Hematopoietic multipotent progenitor cell treated with erythropoietin and hydrocortisone succinate and interleukin-3 and kit ligand, for 17 days (in vitro differentiated cells): Measurements from ENCODE around the gene ZIC5.

Source experiments
- DNase-seq: peaks from one replicate; pipeline ENCODE4 v3.0.0-alpha.2; 2015; ENCODE audit warnings: low spot score

The ZIC5 gene

DNA sequence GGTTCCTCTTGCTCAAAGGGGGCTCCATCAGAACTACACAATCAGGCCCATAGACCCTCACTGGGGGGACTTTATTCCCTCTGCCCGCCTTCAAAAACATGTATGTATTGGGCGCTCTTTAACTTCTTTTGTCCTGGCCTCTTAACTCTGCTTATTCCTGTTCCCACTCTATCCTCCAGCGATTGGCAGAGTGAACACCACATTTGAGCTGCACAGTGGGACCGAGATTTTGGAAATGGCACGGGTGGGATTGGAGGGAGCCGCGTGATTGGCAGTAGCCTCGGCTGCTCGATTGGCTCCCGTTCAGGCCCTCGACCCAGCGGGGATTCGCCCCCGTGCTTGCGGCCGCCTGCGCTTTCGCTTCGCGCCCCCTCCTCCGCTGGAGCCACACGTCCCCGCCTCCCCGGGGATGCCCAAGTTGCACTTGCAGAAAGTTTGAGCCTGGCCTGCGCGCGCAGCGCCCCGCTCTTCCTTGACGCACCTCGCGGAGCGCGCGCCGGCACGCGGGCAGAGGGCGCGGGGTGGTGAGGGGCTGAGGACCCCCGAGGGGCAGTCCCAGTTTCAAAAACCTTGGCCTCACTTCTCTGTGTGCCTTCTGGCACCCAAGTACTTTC lies at the start of gene ZIC5:
TSS of gene ZIC5 (minus strand) at position 192 of the 614 bp plus-strand sequence. CDS start at position 28, 164 bp downstream.
- DNase-seq: no peak

DNA sequence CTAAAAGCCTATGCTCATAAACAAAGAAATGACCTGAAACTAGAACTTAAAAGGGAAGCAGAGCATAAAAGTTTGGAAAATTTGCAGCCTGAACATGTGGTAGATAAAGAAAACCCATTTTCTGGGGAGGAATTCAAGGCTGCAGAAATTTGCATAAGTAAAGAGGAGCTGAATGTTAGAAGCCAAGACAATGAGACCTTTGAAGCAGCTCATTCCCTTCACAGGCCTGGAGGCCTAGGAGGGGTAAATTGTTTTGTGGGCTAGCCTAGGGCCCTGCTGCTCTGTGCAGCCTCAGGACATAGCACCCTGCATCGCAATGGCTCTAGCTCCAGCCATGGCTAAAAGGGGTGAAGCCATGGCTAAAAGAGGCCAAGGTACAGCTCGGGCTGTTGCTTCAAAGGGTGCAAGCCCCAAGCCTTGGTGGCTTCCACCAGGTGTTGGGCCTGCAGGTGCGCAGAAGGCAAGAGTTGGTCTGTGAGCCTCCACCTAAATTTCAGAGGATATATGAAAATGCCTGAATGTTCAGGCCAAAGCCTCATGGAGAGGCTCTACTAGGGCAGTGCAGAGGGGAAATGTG lies 48.3 kb upstream of the ZIC5 start:
- DNase-seq: no peak

DNA sequence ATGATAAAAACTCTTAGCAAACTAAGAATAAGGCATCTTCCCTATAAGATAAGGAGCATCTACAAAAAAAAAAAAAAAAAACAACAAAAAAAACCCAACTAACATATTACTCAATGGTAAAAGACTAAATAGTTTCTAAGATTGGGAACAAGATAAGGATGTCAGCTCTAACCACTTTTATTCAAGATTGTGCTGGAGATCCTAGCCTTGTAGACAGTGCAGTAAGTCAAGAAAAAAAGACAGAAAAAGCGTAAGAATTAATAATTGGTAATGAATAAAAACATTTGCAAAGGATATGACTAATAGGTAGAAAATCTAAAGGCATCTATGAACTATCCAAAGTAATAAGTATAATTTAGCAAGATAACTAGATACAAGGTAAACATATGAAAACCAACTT lies 43.1 kb upstream of the ZIC5 start:
- DNase-seq: no peak

DNA sequence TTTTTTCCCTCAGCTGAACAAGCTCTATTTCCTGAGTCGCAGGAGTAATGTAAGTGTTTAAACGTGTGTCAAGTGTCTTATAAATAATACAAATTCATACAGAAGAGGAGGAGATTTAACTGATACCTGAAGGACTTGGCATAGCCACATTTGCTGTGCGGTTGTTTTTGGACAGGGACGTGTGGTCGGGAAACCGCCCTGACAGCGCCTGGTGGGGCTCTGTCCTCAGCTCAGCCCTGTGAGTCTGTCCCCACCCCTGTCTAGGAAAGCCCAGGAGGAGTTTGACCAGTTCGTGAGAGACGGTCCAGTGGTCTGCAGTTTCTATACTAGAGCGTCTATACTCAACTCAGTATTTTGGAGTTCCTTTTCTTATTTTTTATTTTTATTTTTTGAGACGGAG lies 26.7 kb upstream of the ZIC5 start:
- DNase-seq: no peak

DNA sequence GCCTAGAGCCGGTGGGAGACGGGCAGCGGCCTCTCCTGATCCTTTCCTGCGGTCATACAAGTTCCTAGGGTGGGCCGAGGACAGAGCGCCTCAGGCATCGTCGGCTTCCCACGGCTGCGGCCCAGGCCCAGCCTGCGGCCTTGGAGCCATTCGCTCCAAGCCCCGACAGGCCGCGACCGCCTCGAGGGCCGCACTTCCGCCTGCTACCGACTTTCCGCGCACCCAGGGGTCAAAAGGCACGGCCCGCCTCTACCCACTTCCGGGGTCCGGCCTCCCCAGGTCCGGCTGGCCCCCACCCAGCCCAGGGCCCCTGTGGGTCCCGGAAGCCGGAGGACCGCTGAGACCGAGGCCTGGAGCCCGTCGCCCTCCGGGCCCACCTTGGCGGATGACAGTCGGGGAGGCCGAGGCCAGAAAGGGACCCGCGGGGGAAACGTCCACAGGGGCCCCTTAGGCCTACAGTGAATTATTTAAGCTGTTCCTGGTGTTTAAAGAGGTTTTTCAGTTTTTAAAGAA lies 26.2 kb upstream of the ZIC5 start:
- DNase-seq: no peak

DNA sequence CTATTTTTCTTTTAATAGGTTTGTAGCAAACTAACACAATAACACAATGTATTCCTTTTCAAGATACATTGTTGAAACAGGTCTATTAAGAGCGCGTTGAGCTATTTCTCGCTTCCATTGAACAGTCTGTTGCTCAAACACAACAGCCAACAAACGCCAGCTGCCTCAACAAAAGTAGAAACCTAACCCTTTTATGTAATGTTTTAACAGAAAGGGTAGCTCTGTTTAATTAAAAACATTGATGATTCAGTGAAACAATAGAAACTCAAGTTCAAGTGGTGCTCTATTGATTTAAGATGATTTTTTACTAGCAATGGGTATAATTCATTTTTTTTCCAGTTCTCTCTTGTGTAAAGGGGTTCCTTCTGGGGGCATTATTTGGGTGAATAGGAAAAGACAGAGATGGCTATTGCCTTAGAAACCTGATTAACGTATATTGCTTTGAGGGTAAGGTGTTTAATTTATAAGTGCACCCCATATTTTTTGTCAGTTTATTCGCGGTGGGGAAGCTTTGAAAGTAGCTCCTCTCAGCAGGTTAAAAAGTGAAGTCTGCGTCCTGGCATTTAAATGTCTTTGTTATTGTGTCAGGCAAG lies 24.9 kb upstream of the ZIC5 start:
- no peak for DNase-seq

DNA sequence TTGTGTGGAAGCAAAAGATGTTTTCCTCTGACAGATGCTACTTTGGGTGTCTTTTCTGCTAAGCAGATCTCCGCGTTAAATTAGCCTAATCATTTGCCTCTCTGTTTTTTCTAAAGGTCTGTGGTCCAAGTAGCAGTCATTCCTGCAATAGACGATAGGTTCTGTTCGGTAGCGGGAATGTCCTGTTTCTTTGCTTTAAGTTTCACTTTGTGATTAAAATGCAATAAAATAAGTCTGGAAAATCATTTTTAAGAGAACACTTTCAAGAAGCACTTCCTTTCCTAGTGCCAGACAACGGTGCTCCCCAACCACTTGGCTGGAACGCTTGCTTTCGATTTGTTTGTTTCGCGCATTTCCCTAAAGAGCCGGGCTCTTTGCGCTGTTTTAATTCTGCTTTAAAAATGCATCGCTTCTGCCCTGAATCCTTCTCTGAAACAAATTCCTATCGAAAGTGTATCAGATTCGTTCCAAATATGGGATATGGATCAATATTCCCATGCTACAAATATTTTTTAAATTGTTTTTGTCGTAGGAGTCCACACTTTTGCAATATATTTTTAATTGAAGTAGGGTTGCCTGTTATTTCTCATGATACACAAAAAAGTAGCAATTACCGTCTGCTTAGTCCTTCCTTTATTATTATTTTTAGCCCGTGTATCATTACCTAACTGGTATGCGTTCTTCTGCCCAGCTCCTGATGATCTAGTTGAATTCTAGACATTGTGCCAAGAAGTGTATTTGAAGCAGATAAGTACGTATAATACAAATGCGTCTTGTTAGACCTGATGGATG lies 24.2 kb upstream of the ZIC5 start:
- DNase-seq: no peak

DNA sequence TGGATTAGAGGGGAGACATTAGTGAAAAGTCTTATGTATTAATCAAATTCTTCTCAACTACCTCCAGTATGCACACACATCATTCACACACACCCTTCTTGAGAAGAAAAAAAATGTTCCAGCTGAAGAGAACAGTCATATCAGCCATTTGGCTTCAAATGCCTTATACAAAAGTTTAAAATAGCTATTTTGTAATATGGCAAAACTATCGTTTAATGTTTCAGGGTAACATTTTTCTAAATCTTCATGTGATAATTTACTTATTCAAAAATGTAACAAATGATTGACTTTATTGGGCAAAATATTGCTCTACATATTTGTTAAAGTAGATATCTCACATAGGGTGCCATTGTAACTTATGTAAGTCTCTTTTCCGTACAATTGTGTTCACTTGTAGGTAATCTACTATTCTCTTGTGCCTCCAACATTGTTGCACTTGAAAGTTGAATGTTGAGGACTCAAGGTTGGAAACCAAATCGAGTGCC lies 23.6 kb upstream of the ZIC5 start:
- DNase-seq: no peak

DNA sequence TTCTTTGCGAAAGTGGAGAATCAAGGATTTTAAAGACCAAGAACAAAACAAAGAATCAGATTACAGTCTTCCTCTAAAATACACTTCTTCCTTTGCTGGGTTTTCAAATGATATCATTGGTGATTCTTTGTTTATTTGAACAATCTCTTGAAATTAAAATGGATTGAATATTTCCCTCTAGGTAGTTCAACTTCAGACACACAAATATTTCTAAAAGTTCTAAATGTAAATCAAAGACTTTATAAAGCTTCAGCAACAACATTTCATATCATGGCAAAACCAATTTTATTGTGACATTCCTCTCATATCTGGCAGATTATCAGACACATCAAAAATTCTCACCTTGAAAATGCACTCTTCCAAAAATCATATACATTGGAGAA lies 23.1 kb upstream of the ZIC5 start:
- DNase-seq: no peak

DNA sequence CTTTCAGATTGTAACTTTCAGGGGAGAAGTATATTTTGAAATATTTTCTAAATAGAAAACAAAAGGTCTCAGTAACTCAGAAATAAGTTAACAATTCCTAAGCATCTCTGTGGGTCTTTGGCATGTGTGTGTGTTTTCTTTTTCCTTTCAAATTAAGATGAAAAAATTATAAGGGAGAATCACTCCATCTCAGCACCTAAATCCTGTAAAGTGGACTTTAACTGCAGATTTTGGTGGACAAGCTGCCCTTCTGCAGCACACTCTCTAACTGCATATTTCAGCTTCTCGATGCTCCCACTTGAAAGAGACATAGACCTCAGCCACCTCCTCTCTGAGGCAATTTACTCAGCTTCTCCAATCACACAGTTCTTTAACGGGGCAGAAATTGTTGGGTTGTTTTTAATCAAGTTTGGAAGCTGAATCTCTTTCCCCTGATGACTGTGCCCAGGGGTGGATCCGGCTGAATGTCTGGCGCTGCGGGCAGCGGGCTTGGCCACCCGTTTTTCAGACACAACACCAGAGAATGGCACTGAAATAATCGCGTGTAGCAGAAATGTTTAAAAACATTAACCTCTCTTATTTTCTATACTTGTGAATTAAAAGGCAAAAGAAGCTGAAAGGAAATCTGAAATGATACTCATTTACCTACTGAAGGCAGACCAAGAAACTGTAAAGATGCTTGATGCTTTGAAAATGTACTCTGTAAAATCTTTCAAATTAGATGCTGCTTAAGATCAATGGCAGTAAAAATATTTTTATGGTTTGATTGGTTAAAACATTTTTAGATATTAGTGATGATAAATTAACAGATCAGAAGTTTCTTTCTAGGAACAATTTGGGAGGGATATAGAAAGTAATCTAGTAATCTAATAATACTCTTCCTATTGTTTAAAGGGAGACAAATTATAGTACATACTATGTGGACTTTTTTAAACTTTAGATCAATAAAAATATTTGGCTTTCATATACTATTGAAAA lies 22.4 kb upstream of the ZIC5 start:
- no peak for DNase-seq

DNA sequence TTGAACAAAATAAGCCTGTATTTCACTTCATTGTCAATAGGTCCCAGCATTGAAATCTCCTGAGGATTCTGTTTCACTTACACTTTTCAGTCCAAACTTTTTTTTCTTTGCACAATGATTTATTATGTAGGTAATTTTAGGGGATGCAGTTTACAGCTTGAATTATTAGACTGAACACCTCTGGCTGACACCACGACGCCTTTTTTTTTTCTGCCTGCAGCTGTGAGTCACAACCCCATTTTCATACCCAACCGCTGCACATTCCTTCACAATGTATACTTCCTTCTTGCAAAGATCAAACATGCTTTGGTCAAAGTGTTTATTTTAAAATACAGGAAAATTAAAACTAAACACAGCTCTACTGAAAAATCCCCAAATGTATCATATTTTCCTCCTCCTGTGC lies 21.4 kb upstream of the ZIC5 start:
- DNase-seq: no peak

DNA sequence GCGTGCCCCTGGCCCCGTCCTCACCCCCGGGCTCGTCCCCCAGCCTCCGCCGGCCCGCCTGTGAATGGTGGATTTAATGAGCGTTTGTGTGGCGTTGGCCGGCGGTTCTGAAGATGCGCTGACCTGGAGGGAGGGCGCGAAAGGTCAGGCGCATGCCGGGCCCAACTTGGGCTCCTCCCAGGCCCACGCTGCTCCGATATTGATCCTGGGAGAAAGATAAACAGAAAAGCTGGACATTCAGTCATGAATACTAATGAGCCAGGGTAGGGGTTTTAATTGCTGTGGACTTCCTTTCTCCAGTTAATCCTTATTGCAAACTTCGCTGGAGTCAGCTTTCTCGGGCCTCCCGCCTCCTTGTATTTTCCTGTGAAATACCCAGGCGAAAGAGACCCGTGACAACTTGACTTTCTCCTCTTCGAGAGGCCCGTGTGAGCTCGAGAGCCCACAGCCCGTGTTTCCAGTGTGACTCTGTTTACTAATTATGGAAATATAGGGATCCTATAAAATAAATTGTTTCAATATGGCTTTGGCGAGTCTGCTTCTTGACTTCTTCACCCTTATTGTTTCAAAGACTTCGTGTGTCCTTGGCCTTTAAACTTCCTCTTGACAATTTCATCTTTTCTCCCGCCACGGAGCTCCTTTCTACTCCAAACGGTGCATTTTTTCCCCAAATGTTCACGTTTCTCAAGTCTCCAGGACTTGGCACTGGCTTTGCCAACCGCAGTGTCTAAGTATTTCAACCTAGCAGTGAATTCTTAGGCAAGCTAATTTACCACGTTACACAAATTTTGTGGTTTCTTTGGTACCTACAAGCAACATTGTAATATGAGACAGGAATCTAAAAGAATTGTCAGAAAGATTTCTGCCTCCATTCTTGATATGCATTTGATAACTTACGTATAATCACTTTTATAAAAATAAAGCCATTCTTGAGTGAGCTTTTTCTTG lies 20.5 kb upstream of the ZIC5 start:
- DNase-seq: no peak

DNA sequence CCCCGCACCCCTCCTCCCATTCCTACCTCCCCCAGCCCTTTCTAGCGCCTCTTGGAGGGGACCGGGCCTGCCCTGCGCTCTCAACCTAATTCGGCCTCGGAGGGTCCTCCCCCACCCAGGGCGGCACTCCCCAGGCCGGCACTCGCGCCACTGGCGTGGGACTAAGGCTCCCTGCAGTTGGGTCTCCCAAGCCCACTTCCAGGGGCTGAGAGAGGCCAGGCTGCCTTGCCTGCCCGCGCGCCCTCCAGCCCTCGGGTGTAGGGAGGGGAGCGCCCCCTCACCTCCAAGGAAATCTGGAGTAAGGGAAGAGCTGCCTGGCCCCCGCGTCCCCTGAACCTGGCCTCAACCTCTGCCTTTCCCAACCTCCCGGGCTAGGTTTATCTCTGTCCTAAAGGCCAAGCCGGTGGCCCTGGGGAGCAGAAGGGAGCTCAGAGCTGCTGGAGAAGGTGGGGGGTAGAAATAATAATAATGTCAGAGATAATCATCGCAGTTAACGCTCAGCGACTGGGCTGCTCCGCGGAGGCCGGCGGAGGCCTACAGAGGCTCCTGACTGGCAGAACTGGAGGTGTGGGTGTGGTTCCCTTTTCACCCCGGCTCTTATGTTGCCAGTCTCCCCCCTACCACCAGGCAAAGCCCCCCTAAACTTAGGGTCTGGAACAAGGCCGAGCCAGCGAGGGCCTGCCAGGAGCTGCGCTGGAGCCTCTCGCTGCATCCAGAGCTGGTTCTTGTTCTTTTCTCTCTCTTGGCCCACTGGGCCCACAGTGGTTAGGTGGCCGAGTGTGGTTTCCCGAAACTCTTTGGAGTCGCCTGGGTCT lies 19.7 kb upstream of the ZIC5 start:
- DNase-seq: no peak

DNA sequence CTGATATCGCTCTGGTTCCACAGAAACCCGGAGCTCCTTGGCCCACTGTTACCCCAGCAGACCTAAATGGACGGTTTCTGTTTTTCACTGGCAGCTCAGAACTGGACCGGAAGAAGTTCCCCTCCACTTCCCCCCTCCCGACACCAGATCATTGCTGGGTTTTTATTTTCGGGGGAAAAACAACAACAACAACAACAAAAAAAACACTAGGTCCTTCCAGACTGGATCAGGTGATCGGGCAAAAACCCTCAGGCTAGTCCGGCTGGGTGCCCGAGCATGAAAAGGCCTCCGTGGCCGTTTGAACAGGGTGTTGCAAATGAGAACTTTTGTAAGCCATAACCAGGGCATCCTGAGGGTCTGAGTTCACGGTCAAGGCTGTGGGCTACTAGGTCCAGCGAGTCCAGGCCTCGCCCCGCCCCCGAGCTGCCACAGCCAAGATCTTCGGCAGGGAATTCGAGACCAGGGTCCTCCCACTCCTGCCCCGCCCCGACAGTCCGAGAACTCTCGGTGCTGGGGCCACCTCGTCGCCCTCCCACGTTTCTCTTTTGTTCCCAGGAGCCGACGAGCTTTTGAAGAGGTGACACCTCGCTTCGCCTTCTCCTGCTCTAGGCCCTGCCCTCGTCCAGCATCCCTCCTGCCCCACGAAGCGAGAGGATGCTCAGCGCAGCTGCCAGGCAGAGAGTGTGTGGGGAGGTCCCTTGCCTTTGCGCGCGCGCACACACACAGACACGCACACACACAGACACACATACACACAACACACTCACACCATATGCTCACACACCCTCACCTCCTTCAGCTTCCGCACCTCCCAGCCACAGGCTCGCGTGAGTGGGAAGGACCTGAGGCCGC lies 18.8 kb upstream of the ZIC5 start:
- no peak for DNase-seq

DNA sequence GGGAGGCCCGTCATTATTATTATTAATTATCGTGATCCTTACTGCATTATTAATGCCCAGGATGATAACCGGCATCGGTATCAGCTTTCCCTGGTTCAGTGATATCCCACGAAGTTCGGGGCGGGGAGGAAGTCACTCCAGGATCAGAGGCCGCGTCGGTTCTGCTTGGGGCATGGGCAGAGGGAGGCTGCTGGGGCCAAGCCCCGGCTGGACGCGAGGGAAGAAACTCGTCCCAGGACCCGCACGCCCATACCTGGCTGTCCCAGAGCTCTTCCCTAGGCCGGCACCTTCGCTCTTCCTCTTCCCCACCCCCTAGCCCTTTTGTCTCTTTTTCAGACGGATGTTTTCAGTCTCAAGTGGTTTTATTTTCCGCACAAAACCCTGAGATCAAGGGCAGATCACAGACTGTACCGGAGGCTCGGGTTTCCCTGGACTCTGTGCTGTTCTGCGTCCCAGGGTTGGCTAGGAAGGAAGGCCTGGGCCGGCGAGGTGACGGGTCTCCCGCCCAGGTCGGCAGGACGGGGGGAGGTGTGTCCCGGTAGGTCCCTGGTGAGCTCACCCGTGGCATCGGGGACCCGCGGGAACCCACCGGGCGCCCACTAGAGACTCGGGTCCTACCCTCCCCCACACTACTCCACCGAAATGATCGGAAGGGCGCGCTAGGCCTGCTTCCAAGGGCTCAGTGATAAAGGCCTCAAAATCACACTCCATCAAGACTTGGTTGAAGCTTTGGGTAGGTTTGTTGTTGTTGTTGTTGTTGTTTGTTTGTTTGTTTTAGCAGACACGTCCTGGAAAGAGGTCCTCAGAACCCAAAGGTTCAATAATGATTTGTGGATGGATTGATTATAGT lies 17.9 kb upstream of the ZIC5 start:
- no peak for DNase-seq

DNA sequence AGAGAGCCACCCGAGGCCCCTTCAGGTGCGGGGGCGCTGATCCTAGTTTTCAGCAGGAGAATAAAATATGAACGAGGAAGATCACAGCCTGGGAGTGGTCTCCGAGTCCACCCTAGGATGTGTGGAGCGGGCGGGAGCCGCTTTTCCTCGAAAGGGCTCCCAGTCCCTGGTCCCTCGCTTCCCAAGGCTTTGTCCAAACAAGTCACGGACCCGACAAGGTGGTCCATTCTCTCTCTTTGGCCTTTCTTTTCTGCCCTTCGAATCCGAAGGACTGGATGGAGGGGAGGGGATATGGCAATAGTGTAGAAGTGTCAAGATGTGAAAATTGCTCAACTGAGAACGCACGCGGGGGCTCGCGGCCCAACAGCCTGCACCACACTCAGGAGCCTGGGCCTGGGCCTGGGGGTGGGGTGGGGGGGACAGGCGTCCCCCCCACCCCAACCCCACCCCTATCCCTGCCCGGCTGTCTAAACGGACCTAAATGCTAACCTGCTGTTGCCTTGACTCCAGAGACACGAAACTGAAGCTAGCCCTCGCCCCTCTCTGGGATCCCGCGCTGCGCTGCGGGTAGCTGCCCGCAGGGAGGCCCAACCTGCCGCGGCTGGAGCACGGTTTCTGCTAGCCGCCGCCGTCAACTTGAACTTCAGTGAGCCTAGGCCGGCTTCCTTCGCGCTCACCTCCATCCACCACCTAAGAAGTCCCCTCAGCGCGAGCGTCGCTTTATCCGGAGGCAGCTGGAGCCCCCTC lies 17.1 kb upstream of the ZIC5 start:
- DNase-seq: no peak
